Measurements from ENCODE around the gene GPRC5D. TPM values are rescaled to one million over a fixed set of nuclear protein-coding genes. Genes with fewer than 3 reads are reported as not detected.
A peak's percentile ranks its signal among the peaks of the same experiment; 100 is the strongest.

Gene GPRC5D
- total RNA-seq, 3 donors from 2014 or later, result not detected

DNA sequence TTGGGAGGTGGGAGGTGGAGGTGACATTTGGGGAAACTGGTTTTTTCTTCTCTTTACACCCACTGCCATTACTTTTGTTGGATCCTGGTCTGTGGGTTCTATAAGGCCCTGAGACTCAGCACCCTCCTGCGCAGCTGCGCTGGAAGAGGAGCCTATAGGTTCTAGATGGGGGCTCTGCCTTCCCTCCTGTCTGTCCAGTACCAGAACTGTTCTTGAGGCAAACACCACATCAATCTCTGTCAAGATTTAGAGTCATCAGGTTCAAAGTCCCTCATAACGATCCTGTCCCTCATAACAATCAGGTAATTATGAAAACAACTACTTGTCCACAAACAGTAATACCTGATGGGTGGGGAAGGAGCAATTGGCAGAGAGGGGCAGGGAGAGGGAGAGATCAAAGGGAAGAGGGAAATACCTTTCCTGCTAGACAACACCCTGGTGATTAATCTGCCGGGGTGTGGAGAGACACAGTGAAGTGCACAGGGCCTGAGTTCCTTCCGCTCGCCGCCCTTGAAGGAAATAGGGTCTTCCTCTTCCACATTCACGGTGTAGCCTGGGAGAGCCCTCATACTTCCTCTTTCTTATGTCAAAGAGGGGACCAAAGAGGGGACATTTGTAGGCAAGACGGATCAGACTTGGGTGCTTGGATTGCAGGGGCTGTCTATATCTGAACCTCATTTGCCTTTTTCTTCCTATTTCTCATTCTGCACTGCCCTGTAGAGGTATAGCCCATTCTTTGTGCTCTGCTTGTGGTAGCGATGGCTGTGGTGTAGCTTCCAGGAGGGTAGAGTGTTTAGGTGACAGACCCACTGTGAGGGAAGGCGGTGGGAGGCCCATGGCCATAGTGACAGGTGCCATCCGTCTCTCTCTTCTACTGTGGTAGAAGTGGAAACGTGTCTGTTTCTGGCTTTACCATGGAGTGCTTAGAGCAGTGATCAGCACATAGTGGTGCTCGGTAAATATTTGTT is 48.0 kb downstream of the GPRC5D start:
- Histone ChIP-seq H3K9me3 (no peaks in the 10 kb centered on the region), H3K4me1 (no peaks in the 10 kb centered on the region), H3K27ac (no peak overlapping the region), H3K36me3 (no peaks in the 10 kb centered on the region), H3K27me3 (no peaks in the 10 kb centered on the region), H3K4me3 (no peak overlapping the region)
- intact Hi-C loops (cut with DNase I; ENCODE audit: low total_unique reads), result no loop called here
- TF ChIP-seq POLR2AphosphoS5 (IDR thresholded peaks at IDR 0.05) (no peak), POLR2A (IDR thresholded peaks at IDR 0.05) (no peak)
- TF ChIP-seq, protein P1, sequence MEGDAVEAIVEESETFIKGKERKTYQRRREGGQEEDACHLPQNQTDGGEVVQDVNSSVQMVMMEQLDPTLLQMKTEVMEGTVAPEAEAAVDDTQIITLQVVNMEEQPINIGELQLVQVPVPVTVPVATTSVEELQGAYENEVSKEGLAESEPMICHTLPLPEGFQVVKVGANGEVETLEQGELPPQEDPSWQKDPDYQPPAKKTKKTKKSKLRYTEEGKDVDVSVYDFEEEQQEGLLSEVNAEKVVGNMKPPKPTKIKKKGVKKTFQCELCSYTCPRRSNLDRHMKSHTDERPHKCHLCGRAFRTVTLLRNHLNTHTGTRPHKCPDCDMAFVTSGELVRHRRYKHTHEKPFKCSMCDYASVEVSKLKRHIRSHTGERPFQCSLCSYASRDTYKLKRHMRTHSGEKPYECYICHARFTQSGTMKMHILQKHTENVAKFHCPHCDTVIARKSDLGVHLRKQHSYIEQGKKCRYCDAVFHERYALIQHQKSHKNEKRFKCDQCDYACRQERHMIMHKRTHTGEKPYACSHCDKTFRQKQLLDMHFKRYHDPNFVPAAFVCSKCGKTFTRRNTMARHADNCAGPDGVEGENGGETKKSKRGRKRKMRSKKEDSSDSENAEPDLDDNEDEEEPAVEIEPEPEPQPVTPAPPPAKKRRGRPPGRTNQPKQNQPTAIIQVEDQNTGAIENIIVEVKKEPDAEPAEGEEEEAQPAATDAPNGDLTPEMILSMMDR (IDR thresholded peaks at IDR 0.05), result no peak
- DNase-seq (ENCODE audit: low spot score in 2 of 2), result no peak

GRCh38 chr12:12902036-12902435 is 49.9 kb downstream of the GPRC5D start:
- H3K9me3 ChIP-seq, result no peaks in the 10 kb centered on the region
- H3K27ac ChIP-seq, result peak overlapping the region; percentile 45 to 58
- TF ChIP-seq POLR2AphosphoS5 (IDR thresholded peaks at IDR 0.05) (no peak), POLR2A (IDR thresholded peaks at IDR 0.05) (no peak)
- TF ChIP-seq, protein P1 (IDR thresholded peaks at IDR 0.05), result no peak
- no peak for DNase-seq (ENCODE audit: low spot score in 2 of 2)
- no peaks in the 10 kb centered on the region for H3K36me3 ChIP-seq
- no peak overlapping the region for H3K4me3 ChIP-seq
- H3K4me1 ChIP-seq, result no peaks in the 10 kb centered on the region
- no peaks in the 10 kb centered on the region for H3K27me3 ChIP-seq
- intact Hi-C loops (cut with DNase I; ENCODE audit: low total_unique reads), result no loop called here

DNA sequence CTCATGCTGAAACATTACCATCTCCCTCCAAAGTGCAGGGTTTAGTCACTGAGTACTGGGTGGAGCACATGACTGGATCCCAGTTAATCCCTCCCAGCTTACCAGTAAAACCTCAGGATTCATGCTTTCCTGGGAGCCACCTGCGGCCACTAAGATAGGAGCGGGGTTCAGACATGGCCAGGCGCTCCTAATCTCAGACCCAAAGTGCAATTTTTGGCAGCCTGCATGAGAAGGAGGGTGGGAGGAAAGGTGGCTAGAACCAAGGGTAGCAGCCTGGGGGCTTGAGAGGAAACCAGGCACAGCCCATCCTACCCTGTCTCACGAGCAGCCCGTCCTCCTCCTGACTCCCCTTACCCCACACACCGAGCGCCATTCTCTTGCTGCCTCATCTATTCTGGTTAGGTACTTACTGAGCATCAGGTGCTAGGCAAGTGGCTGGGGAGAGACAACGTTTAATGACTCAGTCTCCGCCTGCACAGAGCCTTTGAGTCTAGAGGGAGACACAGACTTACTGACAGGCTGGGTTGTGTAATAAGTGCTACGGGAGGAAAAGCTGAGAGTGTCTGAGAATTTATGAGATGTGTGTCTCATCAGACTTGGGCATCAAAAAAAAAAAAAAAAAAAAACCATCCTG is 50.7 kb downstream of the GPRC5D start:
- Histone ChIP-seq H3K9me3 (no peaks in the 10 kb centered on the region), H3K27me3 (no peaks in the 10 kb centered on the region), H3K4me1 (no peaks in the 10 kb centered on the region), H3K27ac (peak overlapping the region; percentile 58 to 87), H3K36me3 (no peaks in the 10 kb centered on the region), H3K4me3 (no peak overlapping the region)
- no peak for DNase-seq (ENCODE audit: low spot score in 2 of 2)
- TF ChIP-seq, protein P1 (IDR thresholded peaks at IDR 0.05), result no peak
- peak in 2 of 3 donors; percentile 54 to 57 for TF ChIP-seq POLR2AphosphoS5 (IDR thresholded peaks at IDR 0.05)
- intact Hi-C loops (cut with DNase I; ENCODE audit: low total_unique reads), result no loop called here

- Histone ChIP-seq H3K27ac (peak overlapping the region; percentile 58 to 89), H3K9me3 (no peaks in the 10 kb centered on the region), H3K4me1 (no peaks in the 10 kb centered on the region), H3K4me3 (no peak overlapping the region), H3K27me3 (no peaks in the 10 kb centered on the region), H3K36me3 (no peaks in the 10 kb centered on the region)
- no peak for DNase-seq (ENCODE audit: low spot score in 2 of 2)
- intact Hi-C loops (cut with DNase I; ENCODE audit: low total_unique reads), result no loop called here
- no peak for TF ChIP-seq POLR2A (IDR thresholded peaks at IDR 0.05)
- TF ChIP-seq, protein P1 (IDR thresholded peaks at IDR 0.05), result no peak
- TF ChIP-seq POLR2AphosphoS5 (IDR thresholded peaks at IDR 0.05), result no peak
Observed at GRCh38 chr12:12900786-12901157, 51.2 kb downstream of the GPRC5D start.
